ENCODE measurements around the gene MMP28. TPM values are rescaled to one million over a fixed set of nuclear protein-coding genes. Genes with fewer than 3 reads are reported as not detected.

MMP28 gene
- total and polyA plus RNA-seq, 2 donors from 2014 or later: 4.5 to 10.3 TPM

DNA sequence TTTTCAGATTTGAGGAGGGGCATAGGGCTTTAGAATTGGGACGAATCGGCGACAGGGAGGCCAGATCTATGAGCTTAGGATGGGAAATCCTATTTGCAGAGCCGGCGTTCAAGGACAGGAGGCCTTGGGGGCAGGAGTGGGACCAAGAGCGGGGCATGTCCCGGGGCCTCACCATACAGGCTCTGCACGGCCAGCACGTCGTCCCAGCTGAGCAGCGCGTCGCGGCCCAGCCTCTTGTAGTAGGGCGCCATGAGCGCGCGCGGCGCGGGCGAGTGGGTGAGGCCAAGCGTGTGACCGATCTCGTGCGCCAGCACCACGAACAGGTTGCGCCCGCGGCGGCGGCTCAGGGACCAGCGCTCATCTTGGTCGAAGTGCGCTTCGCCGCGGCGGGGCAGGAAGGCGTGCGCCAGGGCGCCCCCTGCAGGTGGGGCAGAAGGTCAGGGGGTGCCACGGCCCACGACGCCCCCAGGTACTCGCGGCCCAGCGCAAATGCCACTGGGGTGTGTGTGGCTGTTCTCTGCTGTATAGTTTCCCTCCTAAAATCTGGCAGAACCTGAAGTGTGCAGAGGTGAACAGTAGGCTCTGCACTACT lies 25.4 kb downstream of the MMP28 start:
- no peak overlapping the region for H3K27ac ChIP-seq (ENCODE audit: low read depth in 2 of 2, low read length in 2 of 2)
- no peaks in the 10 kb centered on the region for H3K36me3 ChIP-seq (ENCODE audit: control insufficient read depth in 2 of 3, insufficient read depth in 3 of 3, low read length in 3 of 3)
- H3K4me1 ChIP-seq (ENCODE audit: control insufficient read depth in 2 of 3, insufficient read depth in 2 of 3, low read depth in 1 of 3, low read length in 3 of 3): no peaks in the 10 kb centered on the region
- TF ChIP-seq, protein P1, sequence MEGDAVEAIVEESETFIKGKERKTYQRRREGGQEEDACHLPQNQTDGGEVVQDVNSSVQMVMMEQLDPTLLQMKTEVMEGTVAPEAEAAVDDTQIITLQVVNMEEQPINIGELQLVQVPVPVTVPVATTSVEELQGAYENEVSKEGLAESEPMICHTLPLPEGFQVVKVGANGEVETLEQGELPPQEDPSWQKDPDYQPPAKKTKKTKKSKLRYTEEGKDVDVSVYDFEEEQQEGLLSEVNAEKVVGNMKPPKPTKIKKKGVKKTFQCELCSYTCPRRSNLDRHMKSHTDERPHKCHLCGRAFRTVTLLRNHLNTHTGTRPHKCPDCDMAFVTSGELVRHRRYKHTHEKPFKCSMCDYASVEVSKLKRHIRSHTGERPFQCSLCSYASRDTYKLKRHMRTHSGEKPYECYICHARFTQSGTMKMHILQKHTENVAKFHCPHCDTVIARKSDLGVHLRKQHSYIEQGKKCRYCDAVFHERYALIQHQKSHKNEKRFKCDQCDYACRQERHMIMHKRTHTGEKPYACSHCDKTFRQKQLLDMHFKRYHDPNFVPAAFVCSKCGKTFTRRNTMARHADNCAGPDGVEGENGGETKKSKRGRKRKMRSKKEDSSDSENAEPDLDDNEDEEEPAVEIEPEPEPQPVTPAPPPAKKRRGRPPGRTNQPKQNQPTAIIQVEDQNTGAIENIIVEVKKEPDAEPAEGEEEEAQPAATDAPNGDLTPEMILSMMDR (IDR thresholded peaks at IDR 0.05; ENCODE audit: borderline replicate concordance, extremely low read depth, insufficient read depth): no peak
- H3K9ac ChIP-seq (ENCODE audit: low read length in 3 of 3): no peak overlapping the region
- no peak overlapping the region for H3K4me3 ChIP-seq (ENCODE audit: low read length in 3 of 3)
- intact Hi-C loops (cut with DNase I): loop anchor here (5.0 kb wide), 1 partner anchor 37 kb away; the partner anchor contains the start of gene TAF15
- FAIRE-seq: no peak
- no peaks in the 10 kb centered on the region for H3K27me3 ChIP-seq (ENCODE audit: control insufficient read depth, insufficient read depth, low read length)
- DNase-seq: no peak
- H3K9me3 ChIP-seq (ENCODE audit: control insufficient read depth in 2 of 3, insufficient read depth in 1 of 3, low read length in 3 of 3): no peaks in the 10 kb centered on the region

DNA sequence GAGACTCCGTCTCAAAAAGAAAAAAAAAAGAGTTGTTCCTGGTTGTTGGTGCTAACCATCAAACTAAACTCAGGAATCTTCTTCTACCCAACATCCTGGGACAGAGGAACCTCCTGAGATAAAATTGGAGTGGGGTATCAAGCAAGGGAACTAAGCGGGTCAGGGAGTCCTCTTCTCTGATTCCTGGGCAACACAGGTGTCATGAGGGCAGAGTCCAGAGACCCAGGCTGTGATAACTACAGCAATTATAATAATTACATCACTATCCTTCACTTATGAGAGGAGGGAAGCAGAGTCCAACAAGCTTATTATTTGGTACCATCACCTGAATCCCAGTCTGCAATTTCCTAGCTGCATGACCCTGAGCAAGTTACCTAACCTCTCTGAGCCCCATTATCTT lies 26.6 kb downstream of the MMP28 start:
- Histone ChIP-seq H3K36me3 (ENCODE audit: control insufficient read depth in 2 of 3, insufficient read depth in 3 of 3, low read length in 3 of 3) (no peaks in the 10 kb centered on the region), H3K27me3 (ENCODE audit: control insufficient read depth, insufficient read depth, low read length) (no peaks in the 10 kb centered on the region), H3K27ac (ENCODE audit: low read depth in 2 of 2, low read length in 2 of 2) (no peak overlapping the region), H3K9ac (ENCODE audit: low read length in 3 of 3) (no peak overlapping the region), H3K9me3 (ENCODE audit: control insufficient read depth in 2 of 3, insufficient read depth in 1 of 3, low read length in 3 of 3) (no peaks in the 10 kb centered on the region), H3K4me3 (ENCODE audit: low read length in 3 of 3) (no peak overlapping the region), H3K4me1 (ENCODE audit: control insufficient read depth in 2 of 3, insufficient read depth in 2 of 3, low read depth in 1 of 3, low read length in 3 of 3) (peaks cover 0 to 2% (median 0%) of the 10 kb centered on the region in 3 donors)
- FAIRE-seq (no peak), DNase-seq (no peak)
- TF ChIP-seq, protein P1 (IDR thresholded peaks at IDR 0.05; ENCODE audit: borderline replicate concordance, extremely low read depth, insufficient read depth): no peak
- intact Hi-C loops (cut with DNase I): loop anchor here (5.0 kb wide), 1 partner anchor 39 kb away; the partner anchor contains the start of gene TAF15

DNA sequence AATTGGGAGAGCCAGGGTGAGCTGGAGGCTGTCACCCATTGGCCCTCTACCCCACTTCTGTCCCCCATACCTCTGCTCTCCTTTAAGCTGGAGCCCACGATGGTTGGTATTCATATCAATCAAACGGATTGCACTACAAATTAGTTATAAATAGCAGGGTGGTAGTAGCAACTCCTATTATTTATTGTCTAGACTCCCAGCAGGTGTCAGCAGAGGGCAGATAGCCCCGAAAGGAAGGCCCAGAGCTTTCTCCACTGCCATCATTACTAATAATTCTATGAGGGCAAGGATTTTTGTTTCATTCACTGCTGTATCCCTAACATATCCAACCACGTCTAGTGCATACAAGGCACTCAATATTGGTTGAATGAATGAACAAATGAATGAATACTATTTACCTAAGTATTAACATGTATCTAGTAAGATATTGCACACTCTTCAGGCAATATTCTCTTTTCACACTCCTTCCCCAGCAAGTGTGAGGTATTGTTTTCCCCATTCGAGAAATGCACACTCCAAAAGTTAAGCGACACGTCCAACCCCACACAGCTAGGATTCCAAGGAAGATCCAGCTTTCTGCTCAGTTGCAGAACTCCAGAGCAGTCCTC lies 28.4 kb downstream of the MMP28 start:
- intact Hi-C loops (cut with DNase I): loop anchor here (5.0 kb wide), 1 partner anchor 40 kb away; the partner anchor contains the start of gene TAF15
- Histone ChIP-seq H3K4me3 (ENCODE audit: low read length in 3 of 3) (no peak overlapping the region), H3K36me3 (ENCODE audit: control insufficient read depth in 2 of 3, insufficient read depth in 3 of 3, low read length in 3 of 3) (no peaks in the 10 kb centered on the region), H3K9ac (ENCODE audit: low read length in 3 of 3) (no peak overlapping the region), H3K27me3 (ENCODE audit: control insufficient read depth, insufficient read depth, low read length) (no peaks in the 10 kb centered on the region), H3K4me1 (ENCODE audit: control insufficient read depth in 2 of 3, insufficient read depth in 2 of 3, low read depth in 1 of 3, low read length in 3 of 3) (peaks cover 0 to 2% (median 0%) of the 10 kb centered on the region in 3 donors), H3K27ac (ENCODE audit: low read depth in 2 of 2, low read length in 2 of 2) (no peak overlapping the region), H3K9me3 (ENCODE audit: control insufficient read depth in 2 of 3, insufficient read depth in 1 of 3, low read length in 3 of 3) (no peaks in the 10 kb centered on the region)
- TF ChIP-seq, protein P1 (IDR thresholded peaks at IDR 0.05; ENCODE audit: borderline replicate concordance, extremely low read depth, insufficient read depth): peak; percentile 20
- DNase-seq: peak in 1 of 5 donors; percentile 55
- no peak for FAIRE-seq

Measured in kidney (tissue), 14 donors.